Hepatocyte (in vitro differentiated cells): Measurements from ENCODE around the gene ARHGAP42. TPM values are rescaled to one million over a fixed set of nuclear protein-coding genes. Genes with fewer than 3 reads are reported as not detected.

Experiments used
- DNase-seq: peaks from one replicate; pipeline ENCODE4 v3.0.0-alpha.2; 2016; ENCODE audit warnings: low spot score
- H2AFZ ChIP-seq: fragments of 200-600 bp; sonication (generic); 2 replicates; pipeline ENCODE4 v1.6.0; 2016; ENCODE audit warnings: antibody characterized with exemption, mild to moderate bottlenecking
- H3K27ac ChIP-seq: fragments of 200-600 bp; sonication (generic); 2 replicates; pipeline ENCODE4 v1.5.1; 2016; ENCODE audit warnings: mild to moderate bottlenecking
- H3K27me3 ChIP-seq: fragments of 200-600 bp; sonication (generic); 2 replicates; pipeline ENCODE4 v1.6.1; 2016
- H3K36me3 ChIP-seq: fragments of 200-600 bp; sonication (generic); replicated peaks from 2 replicates; pipeline ENCODE4 v1.5.1; 2016; ENCODE audit warnings: low read depth; ENCODE audit not compliant: insufficient read depth
- H3K4me1 ChIP-seq: fragments of 200-600 bp; sonication (generic); 2 replicates; pipeline ENCODE4 v1.5.1; 2016; ENCODE audit warnings: mild to moderate bottlenecking, moderate library complexity; ENCODE audit not compliant: insufficient read depth
- H3K4me2 ChIP-seq: fragments of 200-600 bp; sonication (generic); 2 replicates; pipeline ENCODE4 v1.6.0; 2016
- H3K4me3 ChIP-seq: fragments of 200-600 bp; sonication (generic); 2 replicates; pipeline ENCODE4 v1.5.1; 2016; ENCODE audit warnings: mild to moderate bottlenecking
- H3K79me2 ChIP-seq: fragments of 200-600 bp; sonication (generic); 2 replicates; pipeline ENCODE4 v1.6.0; 2017; ENCODE audit warnings: mild to moderate bottlenecking
- H3K9me2 ChIP-seq: fragments of 200-600 bp; sonication (generic); replicated peaks from 2 replicates; pipeline ENCODE4 v1.6.0; 2017; ENCODE audit warnings: mild to moderate bottlenecking; ENCODE audit not compliant: insufficient read depth
- H3K9me3 ChIP-seq: fragments of 200-600 bp; sonication (generic); 2 replicates; pipeline ENCODE4 v1.5.1; 2016; ENCODE audit warnings: low read depth, mild to moderate bottlenecking
- H4K20me1 ChIP-seq: fragments of 200-600 bp; sonication (generic); 2 replicates; pipeline ENCODE4 v1.6.0; 2016; ENCODE audit warnings: mild to moderate bottlenecking; ENCODE audit not compliant: insufficient read depth, poor library complexity, severe bottlenecking
- EZH2 ChIP-seq: fragments of 200-600 bp; sonication (generic); IDR thresholded peaks from 2 replicates; pipeline ENCODE4 v1.6.1; 2016; ENCODE audit warnings: antibody characterized with exemption, mild to moderate bottlenecking, borderline replicate concordance
- EZH2phosphoT487 ChIP-seq: fragments of 200-600 bp; sonication (generic); IDR thresholded peaks from one replicate; pipeline ENCODE4 v1.6.1; 2018; ENCODE audit warnings: antibody characterized with exemption, mild to moderate bottlenecking, low read depth, moderate library complexity; ENCODE audit not compliant: unreplicated experiment, severe bottlenecking
- WGBS: methylation state at CpG from one replicate; pipeline ENCODE4 v1.1.6; 2016; ENCODE audit warnings: low lambda C conversion rate; ENCODE audit errors: missing lambda C conversion rate; 5-methylcytosine and 5-hydroxymethylcytosine counted together
- polyA plus RNA-seq: library from polyadenylated mRNA; unstranded; fragments of >200 nt; fragmentation: Nextera tagmentation; extraction: Ambion mirVana; gene quantifications from 2 replicates; pipeline ENCODE4 v1.2.1, GENCODE V29; 2016
- total RNA-seq: library from RNA; depleted of rRNA; stranded (reverse); fragments of >200 nt; gene quantifications from 2 replicates; pipeline ENCODE4 v1.2.3, GENCODE V29; 2014
- TF ChIP-seq, protein P1 (sequence below): fragments of 200-600 bp; sonication (generic); IDR thresholded peaks from 2 replicates; pipeline ENCODE4 v1.5.1; 2016; ENCODE audit warnings: antibody characterized with exemption, mild to moderate bottlenecking; ENCODE audit not compliant: poor library complexity

The ARHGAP42 gene
- total and polyA plus RNA-seq, 2 experiments from 2014 or later: 8.7 to 26.5 TPM

DNA sequence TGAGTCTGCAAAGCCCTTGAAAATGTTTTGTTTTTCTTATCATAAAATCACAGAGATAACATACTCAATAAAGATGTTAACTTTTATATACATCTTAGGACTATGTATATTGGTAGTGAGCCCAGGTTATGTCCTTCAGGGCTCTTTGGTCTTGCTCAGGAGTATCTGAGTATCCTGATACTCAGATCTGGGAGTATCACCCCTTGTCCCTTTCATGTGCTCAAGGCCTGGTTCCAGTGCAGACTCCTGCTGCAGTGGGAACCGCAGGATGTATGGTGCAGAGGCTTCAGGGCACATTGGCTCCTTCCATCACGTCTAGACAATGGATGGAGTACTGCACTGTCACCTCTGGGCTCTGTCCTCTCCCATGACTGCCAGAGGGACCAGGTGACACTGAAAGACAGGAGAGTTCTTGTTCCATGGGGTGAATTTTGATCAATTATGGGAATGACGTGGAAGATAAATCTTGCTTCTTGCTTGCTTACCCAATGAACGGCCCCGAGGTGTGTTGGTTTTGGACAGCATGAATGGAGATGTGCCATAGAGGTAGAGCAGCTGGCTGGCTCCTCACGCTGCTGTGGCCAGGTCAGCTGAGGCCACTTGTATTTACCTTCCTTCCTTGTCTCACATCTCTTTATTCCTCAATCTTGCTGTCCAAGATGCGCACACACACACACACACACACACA lies 215.5 kb downstream of the ARHGAP42 start:
- Histone ChIP-seq H3K79me2 (peaks cover 7% of the 10 kb centered on the region), H3K9me2 (no peaks in the 10 kb centered on the region), H3K4me3 (no peak overlapping the region), H3K4me2 (no peak overlapping the region), H3K27me3 (no peaks in the 10 kb centered on the region), H2AFZ (no peak overlapping the region), H3K9me3 (no peaks in the 10 kb centered on the region), H3K4me1 (no peaks in the 10 kb centered on the region), H3K27ac (no peak overlapping the region), H3K36me3 (no peaks in the 10 kb centered on the region), H4K20me1 (no peaks in the 10 kb centered on the region)
- no peak for DNase-seq
- 82% methylated on average over 7 of the region's 7 CpGs for WGBS
- TF ChIP-seq EZH2 (no peak), EZH2phosphoT487 (no peak)
- TF ChIP-seq, protein P1, sequence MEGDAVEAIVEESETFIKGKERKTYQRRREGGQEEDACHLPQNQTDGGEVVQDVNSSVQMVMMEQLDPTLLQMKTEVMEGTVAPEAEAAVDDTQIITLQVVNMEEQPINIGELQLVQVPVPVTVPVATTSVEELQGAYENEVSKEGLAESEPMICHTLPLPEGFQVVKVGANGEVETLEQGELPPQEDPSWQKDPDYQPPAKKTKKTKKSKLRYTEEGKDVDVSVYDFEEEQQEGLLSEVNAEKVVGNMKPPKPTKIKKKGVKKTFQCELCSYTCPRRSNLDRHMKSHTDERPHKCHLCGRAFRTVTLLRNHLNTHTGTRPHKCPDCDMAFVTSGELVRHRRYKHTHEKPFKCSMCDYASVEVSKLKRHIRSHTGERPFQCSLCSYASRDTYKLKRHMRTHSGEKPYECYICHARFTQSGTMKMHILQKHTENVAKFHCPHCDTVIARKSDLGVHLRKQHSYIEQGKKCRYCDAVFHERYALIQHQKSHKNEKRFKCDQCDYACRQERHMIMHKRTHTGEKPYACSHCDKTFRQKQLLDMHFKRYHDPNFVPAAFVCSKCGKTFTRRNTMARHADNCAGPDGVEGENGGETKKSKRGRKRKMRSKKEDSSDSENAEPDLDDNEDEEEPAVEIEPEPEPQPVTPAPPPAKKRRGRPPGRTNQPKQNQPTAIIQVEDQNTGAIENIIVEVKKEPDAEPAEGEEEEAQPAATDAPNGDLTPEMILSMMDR: no peak

DNA sequence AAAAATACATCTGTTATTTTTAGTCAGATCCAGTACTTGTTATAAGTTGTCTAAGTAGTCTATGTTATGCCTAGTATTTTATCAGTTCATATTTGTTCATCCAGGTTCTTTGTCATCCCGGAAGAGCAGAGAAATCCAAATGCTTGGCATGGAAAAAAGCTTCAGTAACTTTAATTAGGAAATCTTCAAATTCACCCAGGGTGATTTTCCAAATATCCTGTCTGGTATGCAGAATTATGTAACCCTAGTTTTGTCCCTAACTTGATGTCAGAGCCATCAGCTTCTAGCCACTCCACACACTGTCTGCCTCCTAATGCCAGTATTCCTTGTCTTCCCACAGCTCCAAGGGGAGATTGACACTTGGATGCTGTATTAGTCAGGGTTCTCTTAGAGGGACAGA lies 216.2 kb downstream of the ARHGAP42 start:
- H3K79me2 ChIP-seq: peaks cover 6% of the 10 kb centered on the region
- WGBS: 97% methylated on average over 1 of the region's 1 CpG
- no peaks in the 10 kb centered on the region for H4K20me1 ChIP-seq
- no peak overlapping the region for H3K4me3 ChIP-seq
- H2AFZ ChIP-seq: no peak overlapping the region
- H3K9me3 ChIP-seq: no peaks in the 10 kb centered on the region
- no peak overlapping the region for H3K27ac ChIP-seq
- no peak overlapping the region for H3K4me2 ChIP-seq
- H3K9me2 ChIP-seq: no peaks in the 10 kb centered on the region
- no peaks in the 10 kb centered on the region for H3K4me1 ChIP-seq
- TF ChIP-seq, protein P1: no peak
- TF ChIP-seq EZH2phosphoT487 (no peak), EZH2 (no peak)
- DNase-seq: no peak
- H3K27me3 ChIP-seq: no peaks in the 10 kb centered on the region
- no peaks in the 10 kb centered on the region for H3K36me3 ChIP-seq

DNA sequence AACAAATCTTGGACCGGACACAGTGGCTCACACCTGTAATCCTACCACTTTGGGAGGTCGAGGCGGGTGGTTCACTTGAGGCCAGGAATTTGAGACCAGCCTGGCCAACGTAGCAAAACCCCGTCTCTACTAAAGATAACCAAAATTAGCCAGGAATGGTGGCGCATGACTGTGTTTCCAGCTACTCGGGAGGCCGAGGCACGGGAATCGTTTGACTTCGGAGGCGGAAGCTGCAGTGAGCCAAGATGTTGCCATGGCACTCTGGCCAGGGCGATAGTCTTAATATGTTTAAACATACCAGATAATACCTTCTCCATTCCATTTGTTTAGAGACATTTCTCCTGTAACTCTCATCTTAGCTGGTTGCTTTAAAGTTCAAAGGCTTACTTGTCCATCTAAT lies 218.6 kb downstream of the ARHGAP42 start:
- peaks cover 4% of the 10 kb centered on the region for H3K79me2 ChIP-seq
- H2AFZ ChIP-seq: no peak overlapping the region
- H4K20me1 ChIP-seq: no peaks in the 10 kb centered on the region
- H3K36me3 ChIP-seq: no peaks in the 10 kb centered on the region
- H3K9me3 ChIP-seq: no peaks in the 10 kb centered on the region
- no peak for DNase-seq
- no peak overlapping the region for H3K27ac ChIP-seq
- WGBS: 94% methylated on average over 13 of the region's 13 CpGs
- H3K4me1 ChIP-seq: no peaks in the 10 kb centered on the region
- H3K4me3 ChIP-seq: no peak overlapping the region
- no peaks in the 10 kb centered on the region for H3K9me2 ChIP-seq
- no peak for TF ChIP-seq EZH2phosphoT487
- TF ChIP-seq EZH2: no peak
- TF ChIP-seq, protein P1: no peak
- no peaks in the 10 kb centered on the region for H3K27me3 ChIP-seq
- no peak overlapping the region for H3K4me2 ChIP-seq
